ENCODE data around the gene SLC9A3. TPM values are rescaled to one million over a fixed set of nuclear protein-coding genes. Genes with fewer than 3 reads are reported as not detected.

Gene SLC9A3
- total RNA-seq, 1 experiment from 2014 or later = 1.9 TPM

- Histone ChIP-seq H3K27me3 (replicated peaks; ENCODE audit: insufficient read depth, low read depth, low read length, poor library complexity) (peaks cover 40% of the 10 kb centered on the region), H3K4me1 (ENCODE audit: insufficient read depth, low read length, poor library complexity, severe bottlenecking) (peaks cover 12% of the 10 kb centered on the region), H3K4me3 (ENCODE audit: low read depth, low read length, poor library complexity, severe bottlenecking) (peak overlapping the region; percentile 95), H3K9me3 (ENCODE audit: low read depth, low read length, poor library complexity, severe bottlenecking) (no peaks in the 10 kb centered on the region), H3K36me3 (ENCODE audit: insufficient read depth, low read length, poor library complexity, severe bottlenecking) (peaks cover 9% of the 10 kb centered on the region), H3K27ac (ENCODE audit: low read depth, low read length, poor library complexity, severe bottlenecking) (peak overlapping the region; percentile 97)
- peak; percentile 89 for DNase-seq (ENCODE audit: low spot score)
- TF ChIP-seq CTCF (conservative IDR thresholded peaks at IDR 0.05; ENCODE audit: low read depth, low read length) (no peak), EZH2 (IDR thresholded peaks at IDR 0.05; ENCODE audit: borderline replicate concordance, low read depth, low read length, poor library complexity, severe bottlenecking) (no peak)
- ChIA-PET CTCF (interaction anchor here (0.6 kb wide), 1 partner anchor 22 kb away, joined by 6 read pairs; no protein-coding TSS in a partner anchor), POLR2A (ENCODE audit: low non-redundant PET) (no interaction called here)
- BruUV-seq (replicated peaks) = no TSS peak
- intact Hi-C loops (cut with micrococcal nuclease; ENCODE audit: unreplicated experiment) = no loop called here
Measured at GRCh38 chr5:472656-473550, 51.3 kb downstream of the SLC9A3 start.

- TSS peak; percentile 55 for BruUV-seq (replicated peaks)
- H3K4me3 ChIP-seq (ENCODE audit: low read depth, low read length, poor library complexity, severe bottlenecking) = peak overlapping the region; percentile 95
- intact Hi-C loops (cut with micrococcal nuclease; ENCODE audit: unreplicated experiment) = no loop called here
- H3K4me1 ChIP-seq (ENCODE audit: insufficient read depth, low read length, poor library complexity, severe bottlenecking) = peaks cover 12% of the 10 kb centered on the region
- no peaks in the 10 kb centered on the region for H3K9me3 ChIP-seq (ENCODE audit: low read depth, low read length, poor library complexity, severe bottlenecking)
- DNase-seq (ENCODE audit: low spot score) = no peak
- POLR2A ChIA-PET (ENCODE audit: low non-redundant PET) = no interaction called here
- CTCF ChIA-PET = interaction anchor here (0.6 to 0.8 kb wide), 3 partner anchors 21 to 274 kb away, joined by 5 to 9 read pairs (median 6); no protein-coding TSS in a partner anchor
- peaks cover 33% of the 10 kb centered on the region for H3K27me3 ChIP-seq (replicated peaks; ENCODE audit: insufficient read depth, low read depth, low read length, poor library complexity)
- H3K27ac ChIP-seq (ENCODE audit: low read depth, low read length, poor library complexity, severe bottlenecking) = peak overlapping the region; percentile 97
- TF ChIP-seq EZH2 (IDR thresholded peaks at IDR 0.05; ENCODE audit: borderline replicate concordance, low read depth, low read length, poor library complexity, severe bottlenecking) = no peak
- no peak for TF ChIP-seq CTCF (conservative IDR thresholded peaks at IDR 0.05; ENCODE audit: low read depth, low read length)
- H3K36me3 ChIP-seq (ENCODE audit: insufficient read depth, low read length, poor library complexity, severe bottlenecking) = peaks cover 9% of the 10 kb centered on the region
Measured at GRCh38 chr5:472076-472655, 52.1 kb downstream of the SLC9A3 start.

DNA sequence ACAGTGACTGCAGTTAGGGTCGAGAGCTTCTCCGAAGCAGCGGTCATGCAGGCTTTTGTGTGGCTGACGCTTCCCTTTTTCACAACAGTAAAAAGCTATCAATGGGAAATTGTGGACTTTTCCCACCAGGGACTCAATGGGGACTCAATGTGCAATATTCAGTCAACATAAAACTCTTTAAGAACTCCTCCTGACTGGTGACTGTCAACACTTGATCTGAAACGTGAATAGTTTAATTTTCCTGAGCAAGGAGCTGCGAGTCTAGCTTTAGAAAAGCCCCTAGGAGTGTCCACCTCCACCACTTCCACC is 52.5 kb downstream of the SLC9A3 start:
- ChIA-PET CTCF (interaction anchor here (0.6 to 0.8 kb wide), 2 partner anchors 25 to 273 kb away, joined by 5 to 9 read pairs; no protein-coding TSS in a partner anchor), POLR2A (ENCODE audit: low non-redundant PET) (no interaction called here)
- peak overlapping the region; percentile 97 for H3K27ac ChIP-seq (ENCODE audit: low read depth, low read length, poor library complexity, severe bottlenecking)
- H3K4me1 ChIP-seq (ENCODE audit: insufficient read depth, low read length, poor library complexity, severe bottlenecking) = peaks cover 12% of the 10 kb centered on the region
- intact Hi-C loops (cut with micrococcal nuclease; ENCODE audit: unreplicated experiment) = no loop called here
- H3K9me3 ChIP-seq (ENCODE audit: low read depth, low read length, poor library complexity, severe bottlenecking) = no peaks in the 10 kb centered on the region
- no TSS peak for BruUV-seq (replicated peaks)
- DNase-seq (ENCODE audit: low spot score) = no peak
- TF ChIP-seq EZH2 (IDR thresholded peaks at IDR 0.05; ENCODE audit: borderline replicate concordance, low read depth, low read length, poor library complexity, severe bottlenecking) = no peak
- no peak for TF ChIP-seq CTCF (conservative IDR thresholded peaks at IDR 0.05; ENCODE audit: low read depth, low read length)
- peak overlapping the region; percentile 95 for H3K4me3 ChIP-seq (ENCODE audit: low read depth, low read length, poor library complexity, severe bottlenecking)
- H3K27me3 ChIP-seq (replicated peaks; ENCODE audit: insufficient read depth, low read depth, low read length, poor library complexity) = peaks cover 28% of the 10 kb centered on the region
- H3K36me3 ChIP-seq (ENCODE audit: insufficient read depth, low read length, poor library complexity, severe bottlenecking) = peaks cover 9% of the 10 kb centered on the region

All from A673 (cell line).